HUES64 (cell line): ENCODE measurements around the gene TEAD2.
A peak's percentile ranks its signal among the peaks of the same experiment; 100 is the strongest.

Experiments used
- H3K27ac ChIP-seq: 2 replicates; pipeline ENCODE4 v1.7.0; 2013; ENCODE audit warnings: low read depth, low read length, inconsistent platforms
- H3K27me3 ChIP-seq: 2 replicates; pipeline ENCODE4 v1.6.1; 2013; ENCODE audit warnings: mild to moderate bottlenecking, low read length; ENCODE audit not compliant: insufficient read depth
- H3K36me3 ChIP-seq: 2 replicates; pipeline ENCODE4 v1.6.1; 2013; ENCODE audit warnings: mild to moderate bottlenecking, low read length; ENCODE audit not compliant: insufficient read depth
- H3K4me1 ChIP-seq: 2 replicates; pipeline ENCODE4 v1.6.1; 2013; ENCODE audit warnings: mild to moderate bottlenecking, low read length, moderate library complexity; ENCODE audit not compliant: insufficient read depth
- H3K4me3 ChIP-seq: 2 replicates; pipeline ENCODE4 v1.5.1; 2013; ENCODE audit warnings: mild to moderate bottlenecking, low read length, moderate library complexity
- H3K9ac ChIP-seq: 2 replicates; pipeline ENCODE4 v1.6.1; 2013; ENCODE audit warnings: mild to moderate bottlenecking, low read depth, low read length
- H3K9me3 ChIP-seq: 2 replicates; pipeline ENCODE4 v1.6.1; 2013; ENCODE audit warnings: low read depth, low read length; ENCODE audit not compliant: insufficient read depth
- WGBS: fragments of 150-250, 120-280 bp; methylation state at CpG from one replicate; pipeline ENCODE4 v1.1.7; 2013; ENCODE audit warnings: missing lambda C conversion rate; 5-methylcytosine and 5-hydroxymethylcytosine counted together

Gene TEAD2

DNA sequence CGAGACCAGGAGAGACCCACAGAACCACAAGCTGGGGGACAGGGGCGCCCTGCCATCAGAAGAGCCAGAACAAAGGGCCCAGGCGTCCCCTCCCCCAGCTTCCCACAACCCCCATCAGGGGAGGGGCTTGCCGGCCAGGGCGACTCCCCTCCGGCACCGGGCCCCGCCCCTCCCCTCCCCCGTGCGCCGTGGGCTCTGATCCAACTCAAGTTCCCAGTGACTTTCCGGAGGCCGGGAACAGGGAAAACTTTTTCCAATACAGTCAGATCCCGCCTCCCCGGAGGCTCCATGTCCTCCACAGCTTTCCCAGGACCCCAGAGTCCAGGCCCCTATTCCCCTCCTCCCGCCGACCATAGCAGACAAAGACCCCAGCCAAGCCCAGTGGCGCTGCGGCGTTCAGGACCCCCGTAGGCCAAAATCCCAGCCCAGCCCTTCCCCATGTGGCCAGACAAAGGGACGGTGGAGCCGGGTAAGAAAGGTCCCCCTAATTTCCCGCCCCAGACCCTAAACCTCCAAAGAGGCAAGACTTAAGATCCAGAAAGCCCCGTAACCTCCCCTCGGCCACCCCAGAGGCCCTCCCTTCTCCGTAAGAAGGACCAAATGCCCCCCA is 673 bp downstream of the TEAD2 start:
- Histone ChIP-seq H3K36me3 (peaks cover 32% of the 10 kb centered on the region), H3K9me3 (no peaks in the 10 kb centered on the region), H3K4me1 (peaks cover 5% of the 10 kb centered on the region), H3K27me3 (no peaks in the 10 kb centered on the region), H3K9ac (peak overlapping the region; percentile 100), H3K4me3 (peak overlapping the region; percentile 100), H3K27ac (peak overlapping the region; percentile 94)
- under 1% methylated on average over 27 of the region's 27 CpGs for WGBS

DNA sequence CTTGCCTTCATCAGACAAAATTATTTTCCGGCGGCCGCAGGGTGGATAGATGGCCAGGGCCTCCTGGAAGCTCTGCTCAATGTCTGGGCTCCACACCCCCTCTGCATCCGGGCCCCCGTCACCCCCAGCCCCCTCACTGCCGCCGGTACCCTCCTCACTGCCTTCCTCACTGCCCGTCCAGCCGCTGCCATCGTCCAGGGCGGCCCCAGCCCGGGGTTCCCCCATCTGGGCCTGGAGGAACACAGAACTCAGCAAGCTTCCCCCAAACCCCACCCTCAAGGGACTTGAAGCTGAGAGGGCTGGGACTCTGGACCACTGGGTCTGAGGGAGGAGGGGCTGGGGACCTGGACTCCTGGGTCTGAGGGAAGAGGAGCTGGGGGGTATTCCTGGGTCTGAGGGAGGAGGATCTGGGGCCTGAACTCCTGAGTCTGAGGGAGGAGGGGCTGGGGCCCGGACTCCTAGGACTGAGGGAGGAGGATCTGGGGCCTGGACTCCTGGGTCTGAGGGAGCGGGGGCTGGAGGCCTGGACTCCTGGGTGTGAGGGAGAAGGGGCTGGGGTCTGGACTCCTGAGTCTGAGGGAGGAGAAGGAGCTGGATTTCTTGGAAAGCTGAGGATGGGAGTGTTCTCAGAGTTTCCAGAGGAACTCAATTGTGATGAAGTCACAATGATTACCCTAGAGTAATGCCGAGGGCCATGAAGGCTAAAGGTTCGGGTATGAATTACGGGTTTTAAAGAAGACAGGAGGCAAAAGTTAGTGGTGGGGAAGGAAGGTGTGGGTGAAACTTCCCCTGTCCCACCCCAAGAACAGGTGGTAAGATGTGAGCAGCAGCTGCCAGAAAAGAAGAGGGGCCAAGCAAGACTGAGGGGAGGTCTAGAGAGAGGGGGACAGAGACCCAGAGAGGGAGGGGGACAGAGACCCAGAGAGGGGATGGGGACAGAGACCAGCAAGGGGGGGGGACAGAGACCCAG is 2.1 kb downstream of the TEAD2 start:
- Histone ChIP-seq H3K27ac (no peak overlapping the region), H3K9me3 (no peaks in the 10 kb centered on the region), H3K9ac (peak overlapping the region; percentile 100; the same call in 1 of the 2 replicates), H3K27me3 (no peaks in the 10 kb centered on the region), H3K36me3 (peaks cover 45% of the 10 kb centered on the region), H3K4me1 (peaks cover 5% of the 10 kb centered on the region), H3K4me3 (peak overlapping the region; percentile 100; the same call in 1 of the 2 replicates)
- WGBS: 96% methylated on average over 17 of the region's 17 CpGs

DNA sequence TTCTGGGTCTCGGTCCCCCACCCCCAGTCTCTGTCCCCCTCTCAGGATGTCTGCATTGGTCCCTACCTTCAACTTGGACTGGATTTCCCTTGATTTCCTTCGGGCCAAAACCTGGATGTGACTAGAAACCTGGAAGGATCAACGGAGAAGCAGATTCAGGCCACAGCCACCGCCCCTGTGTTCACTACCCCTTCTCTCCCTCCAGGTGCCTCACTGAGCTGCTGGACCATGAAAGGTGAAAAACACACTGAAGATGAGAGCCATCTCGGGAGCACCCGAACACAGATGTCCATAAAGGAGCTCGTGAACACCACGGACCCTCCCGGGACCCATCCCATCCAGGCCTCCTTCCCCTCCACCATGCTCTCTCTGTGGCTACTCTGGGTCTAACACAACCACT is 5.0 kb downstream of the TEAD2 start:
- Histone ChIP-seq H3K9ac (no peak overlapping the region), H3K4me3 (no peak overlapping the region), H3K36me3 (peaks cover 73% of the 10 kb centered on the region)

DNA sequence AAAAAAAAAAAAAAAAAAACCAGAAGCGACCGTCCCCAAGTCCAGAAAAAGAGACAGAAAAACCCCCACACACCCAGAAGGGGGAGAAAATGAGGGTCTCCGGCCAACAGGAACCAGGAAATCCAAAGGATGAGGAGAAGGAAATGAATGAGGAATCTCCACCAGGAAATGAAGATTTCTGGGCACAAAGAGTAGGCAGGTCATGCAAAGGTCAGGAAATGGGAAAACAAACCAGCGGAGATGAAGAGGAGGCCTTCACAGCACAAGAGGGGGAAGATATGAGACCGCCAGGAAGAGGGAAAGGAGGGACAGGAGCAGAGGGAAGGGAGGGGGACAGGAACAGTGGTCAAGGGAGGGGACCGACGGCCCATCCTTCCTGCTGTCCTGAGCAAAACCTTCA is 5.8 kb downstream of the TEAD2 start:
- 93% methylated on average over 5 of the region's 7 CpGs for WGBS
- H3K9ac ChIP-seq: no peak overlapping the region

More for the DNA sequence above, 5.0 kb downstream of the TEAD2 start:
- 95% methylated on average over 9 of the region's 9 CpGs for WGBS
- Histone ChIP-seq H3K27me3 (no peaks in the 10 kb centered on the region), H3K4me1 (peaks cover 5% of the 10 kb centered on the region; the same call in 1 of the 2 replicates), H3K27ac (no peak overlapping the region), H3K9me3 (no peaks in the 10 kb centered on the region)

DNA sequence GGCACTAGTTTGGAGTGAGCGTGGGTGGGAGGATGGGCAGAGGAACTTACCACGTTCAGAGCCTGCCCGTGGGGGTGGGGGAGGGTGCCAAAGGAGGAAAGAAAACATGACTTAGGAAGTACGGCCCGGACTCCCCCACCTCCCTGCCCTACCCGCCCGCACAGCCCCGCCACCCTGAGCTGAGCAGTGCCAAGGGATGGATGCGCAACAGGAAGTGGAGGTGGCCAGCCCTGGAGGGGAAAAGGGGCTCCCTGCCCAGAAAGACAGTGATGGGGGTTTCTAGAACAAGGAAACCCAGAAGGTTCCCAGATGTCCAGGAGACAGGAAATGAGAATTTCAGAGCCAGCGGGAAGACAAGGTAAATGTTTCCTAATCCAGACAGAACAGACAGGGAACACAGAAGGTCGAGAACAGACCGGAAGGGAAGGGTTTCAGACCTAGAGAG is 6.3 kb downstream of the TEAD2 start:
- no peak overlapping the region for H3K4me3 ChIP-seq
- no peaks in the 10 kb centered on the region for H3K27me3 ChIP-seq
- peaks cover 5% of the 10 kb centered on the region; the same call in 1 of the 2 replicates for H3K4me1 ChIP-seq
- H3K9me3 ChIP-seq: no peaks in the 10 kb centered on the region
- H3K9ac ChIP-seq: no peak overlapping the region
- WGBS: 83% methylated on average over 7 of the region's 12 CpGs
- peaks cover 86% of the 10 kb centered on the region for H3K36me3 ChIP-seq
- H3K27ac ChIP-seq: no peak overlapping the region

More for the DNA sequence above, 5.8 kb downstream of the TEAD2 start:
- H3K4me3 ChIP-seq: no peak overlapping the region
- H3K4me1 ChIP-seq: peaks cover 5% of the 10 kb centered on the region; the same call in 1 of the 2 replicates
- H3K9me3 ChIP-seq: no peaks in the 10 kb centered on the region
- H3K27ac ChIP-seq: no peak overlapping the region
- H3K36me3 ChIP-seq: peaks cover 81% of the 10 kb centered on the region
- H3K27me3 ChIP-seq: no peaks in the 10 kb centered on the region

DNA sequence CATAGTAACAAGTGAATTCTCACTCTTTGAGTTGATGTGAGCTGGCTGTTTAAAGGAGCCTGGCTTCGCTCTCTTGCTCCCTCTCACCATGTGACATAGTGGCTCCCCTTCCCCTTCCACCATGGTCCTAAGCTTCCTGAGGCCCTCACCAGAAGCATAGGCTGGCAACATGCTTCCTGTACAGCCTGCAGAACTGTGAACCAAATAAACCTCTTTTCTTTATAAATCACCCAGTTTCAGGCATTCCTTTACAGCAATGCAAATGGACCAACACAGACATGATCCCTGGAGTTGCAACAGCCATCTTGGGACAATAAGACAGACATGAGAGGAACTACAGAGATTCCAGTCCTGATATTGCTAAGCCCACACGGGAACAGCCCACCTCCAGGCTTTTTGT is 12.6 kb downstream of the TEAD2 start:
- H3K27me3 ChIP-seq: no peaks in the 10 kb centered on the region
- H3K9ac ChIP-seq: no peak overlapping the region
- H3K27ac ChIP-seq: no peak overlapping the region
- peaks cover 95% of the 10 kb centered on the region for H3K36me3 ChIP-seq
- H3K4me3 ChIP-seq: no peak overlapping the region
- H3K9me3 ChIP-seq: no peaks in the 10 kb centered on the region
- no peaks in the 10 kb centered on the region for H3K4me1 ChIP-seq
- WGBS: 93% methylated on average over 2 of the region's 2 CpGs

DNA sequence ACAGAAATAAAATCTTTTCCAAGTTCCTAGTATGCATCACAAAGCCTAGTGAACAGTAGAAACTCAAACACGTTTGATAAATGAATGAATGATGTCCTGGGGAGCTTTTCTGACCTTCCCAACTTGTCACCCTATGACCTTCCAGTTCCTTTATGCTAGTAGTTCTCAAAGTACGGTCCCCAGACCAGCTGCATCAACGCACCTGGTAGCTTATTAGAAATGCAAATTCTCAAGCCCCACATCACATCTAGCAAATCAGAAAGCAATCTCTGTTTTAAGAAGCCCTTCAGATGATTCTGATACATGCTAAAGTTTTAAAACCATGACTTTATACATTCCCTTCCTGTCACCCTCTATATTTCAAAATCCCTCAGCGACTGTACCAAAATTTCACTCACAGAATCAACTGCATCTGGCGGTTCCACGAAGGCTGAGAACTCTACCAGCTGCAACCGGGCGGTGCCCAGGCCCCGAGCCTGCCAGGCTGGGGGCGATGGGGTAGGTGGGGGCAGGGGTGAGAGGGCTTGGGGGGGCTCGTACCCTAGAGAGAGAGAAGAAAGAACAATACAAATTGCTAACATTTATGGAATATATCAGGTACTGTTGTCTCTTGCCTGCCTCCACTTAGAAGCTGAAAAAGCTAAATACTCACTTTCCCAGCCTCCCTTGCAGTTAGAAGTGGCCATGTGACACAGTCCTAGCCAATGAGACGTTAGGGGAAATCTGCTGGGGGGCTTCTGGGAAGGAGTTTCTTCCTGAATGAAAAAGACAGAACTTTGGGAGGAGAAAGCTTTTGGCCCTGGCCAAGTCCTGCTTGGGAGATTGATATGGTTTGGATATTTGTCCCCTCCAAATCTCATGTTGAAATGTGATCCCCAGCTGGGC is 13.7 kb downstream of the TEAD2 start:
- Histone ChIP-seq H3K9ac (no peak overlapping the region), H3K27me3 (no peaks in the 10 kb centered on the region), H3K27ac (no peak overlapping the region), H3K4me3 (no peak overlapping the region), H3K9me3 (no peaks in the 10 kb centered on the region), H3K36me3 (peaks cover 96% of the 10 kb centered on the region), H3K4me1 (no peaks in the 10 kb centered on the region)
- WGBS: 91% methylated on average over 11 of the region's 12 CpGs

DNA sequence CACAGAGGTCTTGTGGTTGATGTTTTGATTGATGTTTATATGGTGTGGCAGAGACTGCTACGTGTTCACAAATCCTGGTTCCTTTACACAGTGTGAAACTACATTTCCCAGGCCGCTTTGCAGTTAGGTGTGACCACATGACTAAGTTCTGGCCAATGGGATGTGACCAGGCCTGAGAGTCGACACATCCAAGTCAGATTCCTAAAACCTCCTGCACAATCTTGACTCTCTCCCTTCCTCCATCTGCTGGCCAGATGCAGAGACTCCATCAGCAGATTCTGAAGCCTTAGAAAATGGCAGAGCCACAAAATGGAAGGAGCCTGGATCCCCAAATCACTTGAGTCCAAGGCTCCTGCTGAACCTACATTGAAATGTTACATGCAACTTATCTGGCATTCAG is 14.4 kb downstream of the TEAD2 start:
- Histone ChIP-seq H3K4me1 (no peaks in the 10 kb centered on the region), H3K4me3 (no peak overlapping the region), H3K9ac (no peak overlapping the region), H3K9me3 (no peaks in the 10 kb centered on the region), H3K36me3 (peaks cover 96% of the 10 kb centered on the region), H3K27me3 (no peaks in the 10 kb centered on the region), H3K27ac (no peak overlapping the region)
- WGBS: 81% methylated on average over 3 of the region's 3 CpGs

DNA sequence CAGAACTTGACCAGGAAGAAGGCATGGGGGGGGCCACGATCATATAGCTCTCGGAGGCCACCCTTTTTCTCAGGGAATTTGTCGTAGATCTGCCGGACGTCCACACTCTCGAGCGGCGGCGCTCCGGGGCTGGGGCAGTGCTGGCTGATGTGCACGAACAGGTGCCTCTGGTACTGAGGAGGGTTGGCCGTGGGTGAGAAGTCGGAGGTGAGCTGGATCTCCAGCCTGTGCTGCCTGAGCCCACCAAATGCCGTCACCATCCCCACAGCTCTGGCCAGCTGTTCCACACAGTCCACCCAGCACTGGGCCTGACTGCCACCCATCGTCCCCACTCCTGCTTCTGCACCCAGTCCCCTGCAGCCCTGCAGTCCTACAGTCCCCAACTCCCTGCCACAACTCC is 15.0 kb downstream of the TEAD2 start:
- H3K4me3 ChIP-seq: no peak overlapping the region
- no peaks in the 10 kb centered on the region for H3K27me3 ChIP-seq
- H3K27ac ChIP-seq: no peak overlapping the region
- H3K36me3 ChIP-seq: peaks cover 96% of the 10 kb centered on the region
- WGBS: 95% methylated on average over 15 of the region's 15 CpGs
- no peak overlapping the region for H3K9ac ChIP-seq
- no peaks in the 10 kb centered on the region for H3K4me1 ChIP-seq
- no peaks in the 10 kb centered on the region for H3K9me3 ChIP-seq

DNA sequence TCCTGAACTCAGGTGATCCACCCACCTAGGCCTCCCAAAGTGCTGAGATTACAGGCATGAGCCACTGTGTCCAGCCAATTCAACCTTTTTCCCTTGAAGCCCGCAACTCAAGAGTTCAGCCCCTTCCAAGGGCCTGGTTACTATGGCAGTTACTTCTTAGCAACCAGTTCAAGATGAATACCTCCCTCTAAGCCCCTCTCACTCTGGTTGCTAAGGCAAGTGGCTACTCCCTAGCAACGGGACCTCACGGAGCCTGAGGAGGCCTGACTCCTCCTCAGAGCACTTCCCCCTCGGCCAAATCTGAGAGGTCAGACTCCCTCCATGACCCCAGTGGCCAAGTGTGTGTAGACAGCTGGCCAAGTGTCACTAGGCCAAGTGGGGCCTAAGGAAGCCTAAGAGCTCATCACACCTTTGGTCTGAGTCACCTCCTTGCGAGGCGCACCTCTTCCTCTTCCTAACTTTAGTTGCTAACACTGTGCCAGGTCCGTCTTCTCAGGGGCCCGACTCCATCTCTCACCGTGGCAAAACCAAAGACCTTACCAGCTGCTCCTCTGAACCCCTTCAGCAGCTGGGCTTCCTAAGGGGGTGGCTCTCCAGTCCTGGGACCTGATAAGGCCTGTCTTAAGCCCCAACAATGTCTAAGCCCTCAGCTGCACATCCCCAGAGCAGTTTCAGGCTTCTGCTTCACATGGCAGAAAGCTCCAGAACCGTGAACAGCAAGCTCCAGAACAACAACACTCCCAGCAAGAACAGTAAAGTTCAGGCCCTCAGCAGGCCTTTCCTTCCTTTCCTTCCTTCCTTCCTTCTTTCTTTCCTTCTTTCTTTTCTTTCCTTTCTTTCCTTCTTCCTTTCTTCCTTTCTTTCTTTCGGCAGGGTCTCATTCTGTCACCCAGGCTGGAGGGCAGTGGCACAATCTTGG is 17.5 kb downstream of the TEAD2 start:
- H3K9ac ChIP-seq: no peak overlapping the region
- no peaks in the 10 kb centered on the region for H3K9me3 ChIP-seq
- no peak overlapping the region for H3K4me3 ChIP-seq
- 94% methylated on average over 11 of the region's 11 CpGs for WGBS
- H3K36me3 ChIP-seq: peaks cover 90% of the 10 kb centered on the region
- no peak overlapping the region for H3K27ac ChIP-seq
- peaks cover 5% of the 10 kb centered on the region; the same call in 1 of the 2 replicates for H3K4me1 ChIP-seq
- H3K27me3 ChIP-seq: no peaks in the 10 kb centered on the region
